GM23338 (cell line): ENCODE data around the gene PRKCQ.

ENCODE experiments used
- CTCF ChIP-seq, 2 experiments: fragments of 200-600 bp in 1 of 2; sonication (generic) in 1 of 2; conservative IDR thresholded peaks; 2 replicates each; pipeline versions ENCODE4 v1.5.1 to v1.6.1; 2016 to 2017; ENCODE audit warnings: antibody characterized with exemption in 2 of 2, low read depth in 2 of 2, mild to moderate bottlenecking in 2 of 2, moderate library complexity in 1 of 2
- EZH2 ChIP-seq: fragments of 200-600 bp; sonication (generic); IDR thresholded peaks from one replicate; pipeline ENCODE4 v1.8.0; 2017; ENCODE audit warnings: antibody characterized with exemption, mild to moderate bottlenecking, low read depth; ENCODE audit not compliant: unreplicated experiment
- EZH2phosphoT487 ChIP-seq: fragments of 200-600 bp; sonication (generic); IDR thresholded peaks from one replicate; pipeline ENCODE4 v1.8.1; 2018; ENCODE audit warnings: antibody characterized with exemption; ENCODE audit not compliant: unreplicated experiment
- POLR2AphosphoS5 ChIP-seq: IDR thresholded peaks from 2 replicates; pipeline ENCODE4 v1.6.1; 2016; ENCODE audit warnings: antibody characterized with exemption, low read depth
- TF ChIP-seq, protein P1 (sequence below): IDR thresholded peaks from one replicate; pipeline ENCODE4 v1.6.1; 2018; ENCODE audit warnings: antibody characterized with exemption; ENCODE audit not compliant: unreplicated experiment
- TF ChIP-seq, protein P2 (sequence below): fragments of 250-450 bp; sonication (Bioruptor Pico); IDR thresholded peaks from 2 replicates; pipeline ENCODE4 v1.5.0; 2020; ENCODE audit warnings: mild to moderate bottlenecking, moderate library complexity

DNA sequence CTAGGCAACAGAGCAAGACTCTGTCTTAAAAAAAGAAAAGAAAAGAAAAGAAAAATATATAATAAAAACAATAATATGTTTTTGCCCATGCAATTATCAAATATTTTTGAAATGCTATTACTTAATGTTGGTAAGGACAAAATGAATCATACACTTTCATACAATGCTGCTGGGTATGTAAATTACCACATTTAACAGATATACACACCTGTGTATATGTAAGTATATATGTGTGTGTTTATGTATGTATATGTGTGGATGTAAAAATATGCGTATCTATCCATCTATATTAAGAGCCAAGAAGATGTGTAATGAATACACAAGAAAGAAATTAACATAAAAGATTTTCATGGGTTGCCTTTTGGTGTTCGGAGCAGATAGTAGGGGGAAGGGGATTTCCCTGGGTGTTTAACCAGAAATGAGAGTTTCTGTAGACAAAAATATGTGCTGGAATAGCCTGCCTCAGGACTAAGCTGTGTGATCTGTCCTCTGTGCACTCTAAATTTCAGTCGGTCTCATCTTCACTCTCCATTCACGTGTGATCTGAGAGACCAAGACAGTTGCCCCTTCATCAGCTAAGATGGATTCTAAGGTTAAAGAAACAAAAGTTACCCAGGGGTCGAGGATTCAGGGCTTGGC is 61.2 kb downstream of the PRKCQ start:
- TF ChIP-seq CTCF (conservative IDR thresholded peaks at IDR 0.05; ENCODE audit: low read depth in 2 of 2), result no peak
- TF ChIP-seq POLR2AphosphoS5, result no peak
- no peak for TF ChIP-seq EZH2
- TF ChIP-seq EZH2phosphoT487, result no peak
- TF ChIP-seq, protein P1, sequence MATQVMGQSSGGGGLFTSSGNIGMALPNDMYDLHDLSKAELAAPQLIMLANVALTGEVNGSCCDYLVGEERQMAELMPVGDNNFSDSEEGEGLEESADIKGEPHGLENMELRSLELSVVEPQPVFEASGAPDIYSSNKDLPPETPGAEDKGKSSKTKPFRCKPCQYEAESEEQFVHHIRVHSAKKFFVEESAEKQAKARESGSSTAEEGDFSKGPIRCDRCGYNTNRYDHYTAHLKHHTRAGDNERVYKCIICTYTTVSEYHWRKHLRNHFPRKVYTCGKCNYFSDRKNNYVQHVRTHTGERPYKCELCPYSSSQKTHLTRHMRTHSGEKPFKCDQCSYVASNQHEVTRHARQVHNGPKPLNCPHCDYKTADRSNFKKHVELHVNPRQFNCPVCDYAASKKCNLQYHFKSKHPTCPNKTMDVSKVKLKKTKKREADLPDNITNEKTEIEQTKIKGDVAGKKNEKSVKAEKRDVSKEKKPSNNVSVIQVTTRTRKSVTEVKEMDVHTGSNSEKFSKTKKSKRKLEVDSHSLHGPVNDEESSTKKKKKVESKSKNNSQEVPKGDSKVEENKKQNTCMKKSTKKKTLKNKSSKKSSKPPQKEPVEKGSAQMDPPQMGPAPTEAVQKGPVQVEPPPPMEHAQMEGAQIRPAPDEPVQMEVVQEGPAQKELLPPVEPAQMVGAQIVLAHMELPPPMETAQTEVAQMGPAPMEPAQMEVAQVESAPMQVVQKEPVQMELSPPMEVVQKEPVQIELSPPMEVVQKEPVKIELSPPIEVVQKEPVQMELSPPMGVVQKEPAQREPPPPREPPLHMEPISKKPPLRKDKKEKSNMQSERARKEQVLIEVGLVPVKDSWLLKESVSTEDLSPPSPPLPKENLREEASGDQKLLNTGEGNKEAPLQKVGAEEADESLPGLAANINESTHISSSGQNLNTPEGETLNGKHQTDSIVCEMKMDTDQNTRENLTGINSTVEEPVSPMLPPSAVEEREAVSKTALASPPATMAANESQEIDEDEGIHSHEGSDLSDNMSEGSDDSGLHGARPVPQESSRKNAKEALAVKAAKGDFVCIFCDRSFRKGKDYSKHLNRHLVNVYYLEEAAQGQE, result no peak
- TF ChIP-seq, protein P2, sequence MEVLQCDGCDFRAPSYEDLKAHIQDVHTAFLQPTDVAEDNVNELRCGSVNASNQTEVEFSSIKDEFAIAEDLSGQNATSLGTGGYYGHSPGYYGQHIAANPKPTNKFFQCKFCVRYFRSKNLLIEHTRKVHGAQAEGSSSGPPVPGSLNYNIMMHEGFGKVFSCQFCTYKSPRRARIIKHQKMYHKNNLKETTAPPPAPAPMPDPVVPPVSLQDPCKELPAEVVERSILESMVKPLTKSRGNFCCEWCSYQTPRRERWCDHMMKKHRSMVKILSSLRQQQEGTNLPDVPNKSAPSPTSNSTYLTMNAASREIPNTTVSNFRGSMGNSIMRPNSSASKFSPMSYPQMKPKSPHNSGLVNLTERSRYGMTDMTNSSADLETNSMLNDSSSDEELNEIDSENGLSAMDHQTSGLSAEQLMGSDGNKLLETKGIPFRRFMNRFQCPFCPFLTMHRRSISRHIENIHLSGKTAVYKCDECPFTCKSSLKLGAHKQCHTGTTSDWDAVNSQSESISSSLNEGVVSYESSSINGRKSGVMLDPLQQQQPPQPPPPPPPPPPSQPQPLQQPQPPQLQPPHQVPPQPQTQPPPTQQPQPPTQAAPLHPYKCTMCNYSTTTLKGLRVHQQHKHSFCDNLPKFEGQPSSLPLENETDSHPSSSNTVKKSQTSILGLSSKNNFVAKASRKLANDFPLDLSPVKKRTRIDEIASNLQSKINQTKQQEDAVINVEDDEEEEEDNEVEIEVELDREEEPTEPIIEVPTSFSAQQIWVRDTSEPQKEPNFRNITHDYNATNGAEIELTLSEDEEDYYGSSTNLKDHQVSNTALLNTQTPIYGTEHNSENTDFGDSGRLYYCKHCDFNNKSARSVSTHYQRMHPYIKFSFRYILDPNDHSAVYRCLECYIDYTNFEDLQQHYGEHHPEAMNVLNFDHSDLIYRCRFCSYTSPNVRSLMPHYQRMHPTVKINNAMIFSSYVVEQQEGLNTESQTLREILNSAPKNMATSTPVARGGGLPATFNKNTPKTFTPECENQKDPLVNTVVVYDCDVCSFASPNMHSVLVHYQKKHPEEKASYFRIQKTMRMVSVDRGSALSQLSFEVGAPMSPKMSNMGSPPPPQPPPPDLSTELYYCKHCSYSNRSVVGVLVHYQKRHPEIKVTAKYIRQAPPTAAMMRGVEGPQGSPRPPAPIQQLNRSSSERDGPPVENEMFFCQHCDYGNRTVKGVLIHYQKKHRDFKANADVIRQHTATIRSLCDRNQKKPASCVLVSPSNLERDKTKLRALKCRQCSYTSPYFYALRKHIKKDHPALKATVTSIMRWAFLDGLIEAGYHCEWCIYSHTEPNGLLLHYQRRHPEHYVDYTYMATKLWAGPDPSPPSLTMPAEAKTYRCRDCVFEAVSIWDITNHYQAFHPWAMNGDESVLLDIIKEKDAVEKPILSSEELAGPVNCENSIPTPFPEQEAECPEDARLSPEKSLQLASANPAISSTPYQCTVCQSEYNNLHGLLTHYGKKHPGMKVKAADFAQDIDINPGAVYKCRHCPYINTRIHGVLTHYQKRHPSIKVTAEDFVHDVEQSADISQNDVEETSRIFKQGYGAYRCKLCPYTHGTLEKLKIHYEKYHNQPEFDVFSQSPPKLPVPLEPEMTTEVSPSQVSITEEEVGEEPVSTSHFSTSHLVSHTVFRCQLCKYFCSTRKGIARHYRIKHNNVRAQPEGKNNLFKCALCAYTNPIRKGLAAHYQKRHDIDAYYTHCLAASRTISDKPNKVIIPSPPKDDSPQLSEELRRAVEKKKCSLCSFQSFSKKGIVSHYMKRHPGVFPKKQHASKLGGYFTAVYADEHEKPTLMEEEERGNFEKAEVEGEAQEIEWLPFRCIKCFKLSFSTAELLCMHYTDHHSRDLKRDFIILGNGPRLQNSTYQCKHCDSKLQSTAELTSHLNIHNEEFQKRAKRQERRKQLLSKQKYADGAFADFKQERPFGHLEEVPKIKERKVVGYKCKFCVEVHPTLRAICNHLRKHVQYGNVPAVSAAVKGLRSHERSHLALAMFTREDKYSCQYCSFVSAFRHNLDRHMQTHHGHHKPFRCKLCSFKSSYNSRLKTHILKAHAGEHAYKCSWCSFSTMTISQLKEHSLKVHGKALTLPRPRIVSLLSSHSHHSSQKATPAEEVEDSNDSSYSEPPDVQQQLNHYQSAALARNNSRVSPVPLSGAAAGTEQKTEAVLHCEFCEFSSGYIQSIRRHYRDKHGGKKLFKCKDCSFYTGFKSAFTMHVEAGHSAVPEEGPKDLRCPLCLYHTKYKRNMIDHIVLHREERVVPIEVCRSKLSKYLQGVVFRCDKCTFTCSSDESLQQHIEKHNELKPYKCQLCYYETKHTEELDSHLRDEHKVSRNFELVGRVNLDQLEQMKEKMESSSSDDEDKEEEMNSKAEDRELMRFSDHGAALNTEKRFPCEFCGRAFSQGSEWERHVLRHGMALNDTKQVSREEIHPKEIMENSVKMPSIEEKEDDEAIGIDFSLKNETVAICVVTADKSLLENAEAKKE (CRISPR knock-in tag), result no peak
